Spleen (tissue), 11 donors: ENCODE results near the gene UBAP1. TPM values are rescaled to one million over a fixed set of nuclear protein-coding genes. Genes with fewer than 3 reads are reported as not detected.
"Not testable (repeated sequence)": the region's sequence is repeated elsewhere in the genome, so short reads cannot be mapped to it uniquely, and the experiment has no call there.

Experiments
- DNase-seq: peaks from one replicate; pipeline ENCODE4 v3.0.0-alpha.2; 2020
- H3K27ac ChIP-seq, 8 donors: fragments of 200-600 bp; sonication (generic) in 7 of 8; 1 replicate in 4 of 8; 2 replicates in 4 of 8; pipeline versions ENCODE4 v1.5.0 to v1.8.0; 2016 to 2021; ENCODE audit warnings: inconsistent platforms in 4 of 8, mild to moderate bottlenecking in 4 of 8, moderate library complexity in 1 of 8
- H3K27me3 ChIP-seq, 7 donors: fragments of 200-600 bp; sonication (generic) in 6 of 7; replicated peaks in 1 of 7; 1 replicate in 4 of 7; 2 replicates in 3 of 7; pipeline versions ENCODE4 v1.5.0 to v1.8.0; 2016 to 2021; ENCODE audit warnings: inconsistent platforms in 3 of 7, mild to moderate bottlenecking in 1 of 7
- H3K36me3 ChIP-seq, 6 donors: fragments of 200-600 bp; sonication (generic) in 5 of 6; 1 replicate in 4 of 6; 2 replicates in 2 of 6; pipeline versions ENCODE4 v1.5.0 to v1.8.0; 2016 to 2021; ENCODE audit warnings: inconsistent platforms in 2 of 6
- H3K4me1 ChIP-seq, 6 donors: fragments of 200-600 bp; sonication (generic) in 5 of 6; 1 replicate in 3 of 6; 2 replicates in 3 of 6; pipeline versions ENCODE4 v1.5.0 to v1.8.0; 2016 to 2021; ENCODE audit warnings: inconsistent platforms in 3 of 6
- H3K4me3 ChIP-seq, 8 donors: fragments of 200-600 bp; sonication (generic) in 7 of 8; 1 replicate in 4 of 8; 2 replicates in 4 of 8; pipeline versions ENCODE4 v1.5.0 to v1.8.0; 2016 to 2021; ENCODE audit warnings: inconsistent platforms in 4 of 8, mild to moderate bottlenecking in 4 of 8, moderate library complexity in 2 of 8
- H3K9me3 ChIP-seq, 8 donors: fragments of 200-600 bp; sonication (generic) in 7 of 8; 1 replicate in 4 of 8; 2 replicates in 4 of 8; pipeline versions ENCODE4 v1.5.0 to v1.8.0; 2016 to 2021; ENCODE audit warnings: inconsistent platforms in 4 of 8
- CTCF ChIP-seq, 11 experiments: fragments of 200-600 bp in 7 of 11; fragments of 450-650 bp in 4 of 11; sonication (generic) in 4 of 11; IDR thresholded peaks in 8 of 11; conservative IDR thresholded peaks in 3 of 11; 1 replicate in 7 of 11; 2 replicates in 4 of 11; pipeline versions ENCODE4 v1.4.0 to v1.8.0; 2016 to 2021; ENCODE audit warnings: antibody characterized with exemption in 11 of 11, inconsistent platforms in 4 of 11, mild to moderate bottlenecking in 1 of 11
- POLR2A ChIP-seq, 3 donors: fragments of 450-650 bp; IDR thresholded peaks; one replicate each; pipeline ENCODE4 v1.5.1; 2017; ENCODE audit warnings: antibody characterized with exemption in 3 of 3, mild to moderate bottlenecking in 1 of 3
- POLR2AphosphoS5 ChIP-seq, 3 donors: sonication (generic); formaldehyde crosslinking; IDR thresholded peaks; one replicate each; pipeline ENCODE4 v1.5.1; 2017; ENCODE audit warnings: antibody characterized with exemption in 3 of 3
- WGBS, 5 donors: extraction: QIAGEN DNeasy Blood & Tissue Kit in 3 of 5; methylation state at CpG; one replicate each; pipeline versions ENCODE4 v1.1.5 to v1.1.7; 2013 to 2018; 5-methylcytosine and 5-hydroxymethylcytosine counted together
- intact Hi-C: fragments of 100-400 bp; cut with DNase I; formaldehyde crosslinking; loops from one replicate; pipeline ENCODE4 v1.15.0; 2023; ENCODE audit warnings: low total_unique reads
- polyA plus RNA-seq, 3 donors: library from polyadenylated mRNA; stranded (reverse); fragments of 200-250 nt; gene quantifications; one replicate each; pipeline ENCODE4 v1.2.1, GENCODE V29; 2013
- small RNA-seq, 4 donors: library from RNA; depleted of rRNA; stranded (forward); fragments of <200 nt; gene quantifications; one replicate each; pipeline ENCODE3, GENCODE V24; 2016
- total RNA-seq, 7 donors: library from RNA; depleted of rRNA in 3 of 7; stranded (reverse); fragments of >200 nt in 3 of 7; fragmentation: NEBNext Ultra II Directional in 4 of 7; extraction: Animal tissue kit (Norgen Biotek cat#: 25700) in 4 of 7; gene quantifications; one replicate each; pipeline versions ENCODE4 v1.1.0 to v1.2.1, GENCODE V29; 2016 to 2021
- donor health status: healthy with polysubstance abuse.
- donor health status: DM: no; HTN: no; CAD: no; lungs with moderate emphysema.
- donor health status: DM: no; HTN: no; CAD: no.
- donor health status: Bipolar disorder and iron deficiency.
- donor health status: healthy.
- donor health status: DM: no; HTN: no; CAD: no.
- donor health status: DM: yes; HTN: yes; CAD: no.

UBAP1 gene
- total and polyA plus RNA-seq, 10 donors = 17.3 to 56.0 (median 41.2) TPM

- intact Hi-C loops = no loop called here
- Histone ChIP-seq H3K9me3 (no peaks in the 10 kb centered on the region), H3K4me1 (peaks cover 0 to 12% (median 3%) of the 10 kb centered on the region in 6 donors), H3K27ac (no peak overlapping the region), H3K27me3 (no peaks in the 10 kb centered on the region), H3K4me3 (no peak overlapping the region), H3K36me3 (no peaks in the 10 kb centered on the region)
- no peak for DNase-seq
- 67 to 77% (median 72%) methylated on average over 2 of the region's 2 CpGs for WGBS, 5 donors
- TF ChIP-seq POLR2AphosphoS5 (IDR thresholded peaks at IDR 0.05) = no peak
- TF ChIP-seq CTCF (IDR thresholded peaks at IDR 0.05 in 8 of 11, conservative IDR thresholded peaks at IDR 0.05 in 3 of 11) = no peak
- no peak for TF ChIP-seq POLR2A (IDR thresholded peaks at IDR 0.05)
Measured at GRCh38 chr9:34292552-34292951, 113.7 kb downstream of the UBAP1 start.

- H3K4me3 ChIP-seq, DNase-seq, H3K9me3 ChIP-seq, H3K27me3 ChIP-seq, H3K4me1 ChIP-seq, H3K36me3 ChIP-seq, H3K27ac ChIP-seq, intact Hi-C loops: not testable (repeated sequence)
- WGBS, 5 donors = 91 to 95% (median 94%) methylated on average over 7 of the region's 7 CpGs
Measured at GRCh38 chr9:34301064-34301463, 122.2 kb downstream of the UBAP1 start.

Small RNA genes within 50 kb of the gene (small RNA-seq; reads per million reads assigned to genes)
- gene AL353662.3 (0 reads per million in 4 donors), gene RNA5SP282 (0 reads per million in 4 donors), gene RNU2-50P (0.12 to 0.38 (median 0.21) reads per million in 4 donors)

Other genes starting within 250 kb of the UBAP1 start
- 10 to 100 TPM; 20.2 to 30.8 (median 24.7) TPM for gene UBAP2, start 130.2 kb upstream of the UBAP1 start, total RNA-seq
- 1 to 10 TPM; 7.0 to 8.8 (median 7.3) TPM for gene UBAP2, start 130.2 kb upstream of the UBAP1 start, polyA plus RNA-seq
- gene DCAF12, start 52.3 kb upstream of the UBAP1 start, total RNA-seq = 100 to 1,000 TPM in 1 of 7 donors, 10 to 100 TPM in 6; 36.5 to 107 (median 38.6) TPM
- 10 to 100 TPM in 2 of 3 donors, 1 to 10 TPM in 1; 5.6 to 12.9 (median 11.2) TPM for gene DCAF12, start 52.3 kb upstream of the UBAP1 start, polyA plus RNA-seq
- gene KIF24, start 150.2 kb downstream of the UBAP1 start, total RNA-seq = 1 to 10 TPM in 3 of 7 donors, under 1 TPM in 4; 0.52 to 1.8 (median 0.83) TPM
- gene KIF24, start 150.2 kb downstream of the UBAP1 start, polyA plus RNA-seq = under 1 TPM; 0.15 to 0.33 (median 0.32) TPM
- gene NUDT2, start 150.5 kb downstream of the UBAP1 start, total RNA-seq = 10 to 100 TPM; 10.4 to 18.0 (median 14.6) TPM
- gene NUDT2, start 150.5 kb downstream of the UBAP1 start, polyA plus RNA-seq = 10 to 100 TPM; 21.0 to 32.1 (median 28.0) TPM
- 1 to 10 TPM in 6 of 7 donors, under 1 TPM in 1; 0.97 to 2.2 (median 1.5) TPM for gene MYORG, start 197.9 kb downstream of the UBAP1 start, total RNA-seq
- under 1 TPM; 0.22 to 0.48 (median 0.47) TPM for gene MYORG, start 197.9 kb downstream of the UBAP1 start, polyA plus RNA-seq